Naive thymus-derived CD4-positive, alpha-beta T cell (primary cell): ENCODE measurements around the gene PTPRK. TPM values are rescaled to one million over a fixed set of nuclear protein-coding genes. Genes with fewer than 3 reads are reported as not detected.

ENCODE experiments used
- ATAC-seq: fragments of 150-1000 bp; cut with Tn5 transposase; 2 replicates; pipeline ENCODE4 v1.10.0; 2021; ENCODE audit warnings: mild to moderate bottlenecking, moderate library complexity
- CTCF ChIA-PET: fragments of 350-600 bp; sonication (Branson Sonifier 250); formaldehyde crosslinking; loops from one replicate; lab custom pipeline; 2021; ENCODE audit warnings: antibody characterized with exemption; lab: Charles Lee
- POLR2A ChIA-PET: fragments of 350-600 bp; sonication (Branson Sonifier 250); formaldehyde crosslinking; loops from one replicate; lab custom pipeline; 2021; ENCODE audit warnings: antibody characterized with exemption, inconsistent platforms; lab: Charles Lee
- DNase-seq, 9 donors: peaks; one replicate each; pipeline versions ENCODE4 v3.0.0 to v3.0.0-alpha.2; 2020 to 2022; ENCODE audit warnings: mixed read lengths in 1 of 9
- H3K27ac ChIP-seq: one replicate; pipeline ENCODE4 v1.7.0; 2013; ENCODE audit warnings: mild to moderate bottlenecking, low read depth, low read length, moderate library complexity
- H3K27me3 ChIP-seq, 2 donors: one replicate each; pipeline ENCODE4 v1.7.0; 2013; ENCODE audit warnings: low read length in 2 of 2, mild to moderate bottlenecking in 2 of 2, moderate library complexity in 2 of 2; ENCODE audit not compliant: control insufficient read depth in 2 of 2, insufficient read depth in 2 of 2
- H3K36me3 ChIP-seq, 3 experiments: 1 replicate in 2 of 3; 2 replicates in 1 of 3; pipeline ENCODE4 v1.7.0; 2013; ENCODE audit warnings: low read length in 3 of 3, mild to moderate bottlenecking in 3 of 3, moderate library complexity in 1 of 3; ENCODE audit not compliant: insufficient read depth in 3 of 3, control insufficient read depth in 2 of 3
- H3K4me1 ChIP-seq, 2 donors: one replicate each; pipeline ENCODE4 v1.7.0; 2013; ENCODE audit warnings: low read length in 2 of 2, mild to moderate bottlenecking in 2 of 2, moderate library complexity in 1 of 2; ENCODE audit not compliant: control insufficient read depth in 2 of 2, insufficient read depth in 2 of 2
- H3K4me3 ChIP-seq: 2 replicates; pipeline ENCODE4 v1.7.0; 2013; ENCODE audit warnings: mild to moderate bottlenecking, low read length
- H3K9me3 ChIP-seq, 3 experiments: 1 replicate in 2 of 3; 2 replicates in 1 of 3; pipeline ENCODE4 v1.7.0; 2013; ENCODE audit warnings: low read length in 3 of 3; ENCODE audit not compliant: control insufficient read depth in 2 of 3
- H3K27ac Mint-ChIP-seq, 9 donors: one replicate each; pipeline ENCODE4 v1.8.0; 2020 to 2022; ENCODE audit warnings: mixed read lengths in 9 of 9, mild to moderate bottlenecking in 8 of 9, moderate library complexity in 5 of 9, inconsistent platforms in 2 of 9
- H3K27me3 Mint-ChIP-seq, 5 donors: one replicate each; pipeline ENCODE4 v1.8.0; 2021 to 2022; ENCODE audit warnings: mixed read lengths in 5 of 5, mild to moderate bottlenecking in 1 of 5
- H3K36me3 Mint-ChIP-seq, 5 donors: one replicate each; pipeline ENCODE4 v1.8.0; 2020 to 2022; ENCODE audit warnings: mixed read lengths in 5 of 5, mild to moderate bottlenecking in 3 of 5, inconsistent platforms in 1 of 5
- H3K4me1 Mint-ChIP-seq, 7 donors: one replicate each; pipeline ENCODE4 v1.8.0; 2020 to 2022; ENCODE audit warnings: mixed read lengths in 7 of 7, mild to moderate bottlenecking in 3 of 7, inconsistent platforms in 1 of 7
- H3K4me3 Mint-ChIP-seq, 10 donors: one replicate each; pipeline ENCODE4 v1.8.0; 2020 to 2022; ENCODE audit warnings: mild to moderate bottlenecking in 10 of 10, mixed read lengths in 10 of 10, moderate library complexity in 6 of 10, inconsistent platforms in 2 of 10
- H3K9me3 Mint-ChIP-seq, 11 donors: one replicate each; pipeline ENCODE4 v1.8.0; 2020 to 2022; ENCODE audit warnings: mixed read lengths in 11 of 11, mild to moderate bottlenecking in 4 of 11, inconsistent platforms in 1 of 11, moderate library complexity in 1 of 11
- intact Hi-C, 2 donors: fragments of 100-400 bp; cut with micrococcal nuclease; formaldehyde crosslinking; loops; one replicate each; pipeline ENCODE4 v1.15.1; 2023
- polyA plus RNA-seq, 2 donors: library from polyadenylated mRNA; unstranded; fragments of 300-500 nt; fragmentation: Illumina TruSeq; gene quantifications; one replicate each; pipeline ENCODE4 v1.2.3, GENCODE V29; 2021
- total RNA-seq, 6 experiments: library from RNA in 5 of 6; stranded (reverse) in 5 of 6; gene quantifications; 1 replicate in 5 of 6; 2 replicates in 1 of 6; pipeline ENCODE4 v1.2.3 and lab custom pipeline; 2021 to 2026

PTPRK gene
- total and polyA plus RNA-seq, 7 experiments from 2014 or later: 1.3 to 6.5 (median 2.3) TPM

DNA sequence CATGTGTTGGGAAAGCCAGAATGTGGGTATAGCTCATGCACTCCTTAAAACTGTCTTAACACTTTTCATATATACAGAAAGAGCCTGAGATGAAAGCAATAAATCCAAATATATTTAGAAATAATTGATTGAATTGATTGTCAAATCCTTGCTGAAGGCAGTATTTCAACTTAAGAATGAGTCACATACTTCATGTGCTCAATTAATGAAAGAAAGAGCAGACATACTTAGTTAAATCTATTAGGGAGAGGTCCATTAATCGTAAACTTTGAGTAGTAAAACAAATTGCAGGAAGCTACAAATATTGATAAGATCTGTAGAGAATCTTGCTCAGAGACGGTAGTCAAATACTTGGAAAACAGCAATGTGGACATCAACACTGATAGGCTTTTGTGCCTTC, 358.0 kb downstream of the PTPRK start:
- no peak overlapping the region for H3K4me3 Mint-ChIP-seq
- no peak for DNase-seq
- no peak for ATAC-seq
- H3K9me3 ChIP-seq: no peaks in the 10 kb centered on the region
- no peak overlapping the region for H3K27ac Mint-ChIP-seq
- no peaks in the 10 kb centered on the region for H3K4me1 ChIP-seq
- intact Hi-C loops: no loop called here
- H3K27me3 Mint-ChIP-seq: peaks cover 0 to 7% (median 0%) of the 10 kb centered on the region in 5 donors
- ChIA-PET CTCF (no interaction called here), POLR2A (interaction anchor here (0.5 kb wide), 1 partner anchor 143 kb away, joined by 3 read pairs; no protein-coding TSS in a partner anchor)
- H3K27ac ChIP-seq: no peak overlapping the region
- no peaks in the 10 kb centered on the region for H3K9me3 Mint-ChIP-seq
- H3K4me3 ChIP-seq: no peak overlapping the region
- H3K36me3 ChIP-seq: no peaks in the 10 kb centered on the region
- H3K4me1 Mint-ChIP-seq: peaks cover 0 to 3% (median 0%) of the 10 kb centered on the region in 7 donors
- H3K36me3 Mint-ChIP-seq: no peaks in the 10 kb centered on the region
- no peaks in the 10 kb centered on the region for H3K27me3 ChIP-seq

DNA sequence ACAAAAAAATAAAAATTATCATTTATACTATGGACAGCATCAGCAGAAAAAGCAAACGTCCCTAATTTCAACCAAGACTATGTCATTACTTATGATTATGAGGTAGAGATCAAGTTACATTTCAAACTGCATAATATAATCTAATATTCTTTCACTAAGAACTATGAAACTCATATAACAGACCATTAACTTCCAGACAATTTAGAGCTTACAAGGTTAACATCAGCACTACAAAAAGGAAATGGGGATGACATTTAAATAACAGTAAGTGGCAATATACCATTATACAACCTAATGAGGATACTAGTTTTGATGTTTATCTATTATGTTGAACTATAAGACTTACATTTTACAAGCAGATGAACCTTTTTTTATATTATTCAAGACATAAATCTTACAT, 358.6 kb downstream of the PTPRK start:
- no peak overlapping the region for H3K27ac Mint-ChIP-seq
- CTCF ChIA-PET: no interaction called here

GRCh38 chr6:128161263-128161662, 359.1 kb downstream of the PTPRK start:
- Mint-ChIP-seq H3K4me1 (peaks cover 0 to 3% (median 0%) of the 10 kb centered on the region in 7 donors), H3K4me3 (no peak overlapping the region), H3K36me3 (no peaks in the 10 kb centered on the region), H3K27me3 (peaks cover 0 to 7% (median 0%) of the 10 kb centered on the region in 5 donors), H3K9me3 (peaks cover 0 to 2% (median 0%) of the 10 kb centered on the region in 11 donors), H3K27ac (no peak overlapping the region)
- no peak overlapping the region for H3K27ac ChIP-seq
- no peak overlapping the region for H3K4me3 ChIP-seq
- ChIA-PET CTCF (no interaction called here), POLR2A (no interaction called here)
- DNase-seq (no peak), ATAC-seq (no peak)
- intact Hi-C loops: no loop called here
- no peaks in the 10 kb centered on the region for H3K9me3 ChIP-seq
- no peaks in the 10 kb centered on the region for H3K4me1 ChIP-seq
- H3K36me3 ChIP-seq: no peaks in the 10 kb centered on the region
- no peaks in the 10 kb centered on the region for H3K27me3 ChIP-seq

More for the DNA sequence above, 358.6 kb downstream of the PTPRK start:
- DNase-seq (no peak), ATAC-seq (no peak)
- Histone ChIP-seq H3K36me3 (no peaks in the 10 kb centered on the region), H3K27ac (no peak overlapping the region), H3K9me3 (no peaks in the 10 kb centered on the region), H3K27me3 (no peaks in the 10 kb centered on the region), H3K4me1 (no peaks in the 10 kb centered on the region), H3K4me3 (no peak overlapping the region)
- H3K4me1 Mint-ChIP-seq: peaks cover 0 to 3% (median 0%) of the 10 kb centered on the region in 7 donors
- H3K9me3 Mint-ChIP-seq: no peaks in the 10 kb centered on the region
- intact Hi-C loops: no loop called here
- H3K27me3 Mint-ChIP-seq: peaks cover 0 to 7% (median 0%) of the 10 kb centered on the region in 5 donors
- POLR2A ChIA-PET: interaction anchor here (0.5 kb wide), 1 partner anchor 143 kb away, joined by 3 read pairs; no protein-coding TSS in a partner anchor
- no peaks in the 10 kb centered on the region for H3K36me3 Mint-ChIP-seq
- H3K4me3 Mint-ChIP-seq: no peak overlapping the region

GRCh38 chr6:128158496-128158895, 361.9 kb downstream of the PTPRK start:
- Histone ChIP-seq H3K4me3 (no peak overlapping the region), H3K27ac (no peak overlapping the region), H3K27me3 (no peaks in the 10 kb centered on the region), H3K36me3 (no peaks in the 10 kb centered on the region), H3K4me1 (no peaks in the 10 kb centered on the region), H3K9me3 (no peaks in the 10 kb centered on the region)
- ChIA-PET CTCF (no interaction called here), POLR2A (no interaction called here)
- Mint-ChIP-seq H3K36me3 (peaks cover 0 to 3% (median 0%) of the 10 kb centered on the region in 5 donors), H3K27me3 (peaks cover 0 to 4% (median 0%) of the 10 kb centered on the region in 5 donors), H3K9me3 (peaks cover 0 to 5% (median 0%) of the 10 kb centered on the region in 11 donors), H3K4me3 (no peak overlapping the region), H3K4me1 (peaks cover 0 to 4% (median 0%) of the 10 kb centered on the region in 7 donors), H3K27ac (no peak overlapping the region)
- DNase-seq (no peak), ATAC-seq (no peak)
- intact Hi-C loops: no loop called here

DNA sequence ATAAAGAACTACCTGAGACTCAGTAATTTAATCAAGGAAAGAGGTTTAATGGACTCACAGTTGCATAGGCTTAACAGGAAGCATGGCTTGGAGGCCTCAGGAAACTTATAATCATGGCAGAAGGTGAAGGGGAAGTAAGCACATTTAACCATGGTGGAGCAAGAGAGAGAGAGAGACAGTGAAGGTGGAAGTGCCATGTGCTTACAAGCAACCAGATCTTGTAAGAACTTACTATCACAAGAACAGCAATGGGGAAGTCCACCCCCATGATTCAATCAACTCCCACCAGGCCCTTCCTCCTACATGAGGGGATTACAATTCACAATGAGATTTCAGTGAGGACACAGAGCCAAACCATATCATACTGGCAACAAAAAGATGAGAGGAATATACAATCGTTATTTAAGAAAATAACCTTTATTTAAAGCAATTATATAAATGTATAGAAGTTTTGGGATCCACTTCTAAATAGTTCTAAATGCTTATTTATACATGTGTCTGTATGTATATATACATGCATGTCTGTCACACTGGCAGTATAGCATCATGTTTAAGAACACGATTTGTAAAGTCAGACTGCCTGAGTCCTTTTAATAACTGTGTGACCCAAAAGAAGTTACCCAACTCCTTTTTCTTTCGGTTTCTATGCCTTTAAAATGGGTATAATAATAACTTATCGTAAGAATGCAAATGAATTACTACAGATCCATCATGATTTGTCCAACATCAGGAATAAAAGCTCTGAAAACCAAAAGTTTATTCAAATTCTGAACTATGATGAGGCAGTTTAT, 363.9 kb downstream of the PTPRK start:
- ChIA-PET POLR2A (no interaction called here), CTCF (no interaction called here)
- Histone ChIP-seq H3K27ac (no peak overlapping the region), H3K4me1 (no peaks in the 10 kb centered on the region), H3K27me3 (no peaks in the 10 kb centered on the region), H3K9me3 (no peaks in the 10 kb centered on the region), H3K4me3 (no peak overlapping the region), H3K36me3 (no peaks in the 10 kb centered on the region)
- Mint-ChIP-seq H3K4me3 (no peak overlapping the region), H3K27ac (no peak overlapping the region), H3K9me3 (peaks cover 0 to 5% (median 0%) of the 10 kb centered on the region in 11 donors), H3K4me1 (peaks cover 0 to 4% (median 0%) of the 10 kb centered on the region in 7 donors), H3K36me3 (peaks cover 0 to 3% (median 0%) of the 10 kb centered on the region in 5 donors), H3K27me3 (peaks cover 0 to 15% (median 0%) of the 10 kb centered on the region in 5 donors)
- ATAC-seq (no peak), DNase-seq (no peak)
- intact Hi-C loops: no loop called here

DNA sequence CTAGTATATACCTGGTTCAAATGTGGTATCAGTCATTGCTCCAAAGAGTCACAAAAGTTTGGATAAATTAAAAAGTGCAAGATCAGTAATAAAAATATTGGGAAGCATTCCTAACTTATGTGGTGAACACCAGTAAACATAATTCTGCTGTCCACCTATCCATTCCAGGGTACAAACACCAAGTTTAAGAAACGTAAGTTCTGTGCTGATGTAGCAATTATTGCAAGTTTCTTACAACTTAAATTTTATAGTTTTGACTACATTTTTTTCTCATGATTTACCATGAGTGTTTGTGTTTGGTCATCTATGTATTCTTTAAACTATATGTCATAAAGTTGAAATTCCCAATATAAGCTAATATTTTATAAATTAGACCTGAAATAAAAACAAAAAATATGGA, 364.6 kb downstream of the PTPRK start:
- ChIA-PET CTCF (no interaction called here), POLR2A (no interaction called here)
- Mint-ChIP-seq H3K9me3 (peaks cover 0 to 5% (median 0%) of the 10 kb centered on the region in 11 donors), H3K27me3 (peaks cover 0 to 15% (median 0%) of the 10 kb centered on the region in 5 donors), H3K4me1 (peaks cover 0 to 4% (median 0%) of the 10 kb centered on the region in 7 donors), H3K27ac (no peak overlapping the region), H3K4me3 (no peak overlapping the region), H3K36me3 (peaks cover 0 to 3% (median 0%) of the 10 kb centered on the region in 5 donors)
- Histone ChIP-seq H3K36me3 (no peaks in the 10 kb centered on the region), H3K4me1 (no peaks in the 10 kb centered on the region), H3K9me3 (no peaks in the 10 kb centered on the region), H3K4me3 (no peak overlapping the region), H3K27ac (no peak overlapping the region), H3K27me3 (no peaks in the 10 kb centered on the region)
- intact Hi-C loops: no loop called here
- DNase-seq (no peak), ATAC-seq (no peak)
